Subcutaneous preadipocyte (primary cell): ENCODE data around the gene ACRV1. TPM values are rescaled to one million over a fixed set of nuclear protein-coding genes. Genes with fewer than 3 reads are reported as not detected.

ENCODE experiments used
- small RNA-seq: library from RNA; depleted of rRNA; stranded (forward); fragments of <200 nt; gene quantifications from one replicate; pipeline ENCODE3, GENCODE V24; 2012
- total RNA-seq: library from RNA; depleted of rRNA; stranded (reverse); fragments of >200 nt; gene quantifications from 2 replicates; pipeline ENCODE4 v1.2.3, GENCODE V29; 2012

ACRV1 gene, protein sequence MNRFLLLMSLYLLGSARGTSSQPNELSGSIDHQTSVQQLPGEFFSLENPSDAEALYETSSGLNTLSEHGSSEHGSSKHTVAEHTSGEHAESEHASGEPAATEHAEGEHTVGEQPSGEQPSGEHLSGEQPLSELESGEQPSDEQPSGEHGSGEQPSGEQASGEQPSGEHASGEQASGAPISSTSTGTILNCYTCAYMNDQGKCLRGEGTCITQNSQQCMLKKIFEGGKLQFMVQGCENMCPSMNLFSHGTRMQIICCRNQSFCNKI
- not detected in 2 replicates for total RNA-seq

DNA sequence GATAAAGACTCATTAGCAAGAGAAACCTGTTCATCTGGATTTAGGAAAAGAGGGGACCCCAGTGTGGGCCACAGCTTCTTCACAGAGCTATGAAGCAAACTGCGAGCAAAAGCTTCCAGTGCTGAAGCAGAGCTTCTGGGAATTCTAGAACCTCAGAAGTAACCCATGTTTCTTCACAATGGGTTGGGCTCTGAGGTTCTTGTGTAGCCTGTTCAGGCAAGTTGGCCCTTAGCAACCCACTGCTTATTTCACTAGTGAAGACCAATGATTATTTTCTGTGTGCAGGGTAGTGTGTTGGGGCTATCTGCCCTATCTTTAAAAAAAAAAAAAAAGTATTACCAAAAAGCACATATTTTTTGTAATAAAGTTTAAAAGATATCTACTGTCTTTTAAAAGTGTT lies at the start of gene ACRV1:
Gene ACRV1, minus strand, starts transcription at position 101 of the 400 bp plus-strand sequence. Its CDS starts 67 bp downstream, at position 34.

DNA sequence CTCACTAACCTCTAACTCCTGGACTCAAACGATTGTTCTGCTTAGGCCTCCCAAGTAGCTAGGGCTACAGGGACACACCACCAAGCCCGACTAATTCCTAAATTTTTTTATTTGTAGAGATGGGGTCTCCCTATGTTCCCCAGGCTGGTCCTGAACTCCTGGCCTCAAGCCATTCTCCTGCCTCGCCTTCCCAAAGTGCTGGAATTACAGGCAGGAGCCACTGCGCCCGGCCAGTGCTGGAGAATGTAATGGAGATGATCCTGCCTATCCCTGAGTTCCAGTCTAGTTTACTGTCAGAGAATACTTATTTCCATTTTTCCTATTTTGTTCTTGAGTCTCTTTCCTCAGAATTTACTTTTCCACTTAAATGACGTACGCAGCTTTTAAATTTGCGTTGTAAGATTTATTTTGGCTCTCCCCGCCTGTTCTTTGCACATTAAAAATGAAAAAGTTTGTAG lies 55.9 kb downstream of the ACRV1 start, which contains the start of gene CHEK1:
Gene CHEK1, plus strand, starts transcription at position 408 of the 458 bp plus-strand sequence. CDS start 1,606 bp downstream, outside the sequence.

Small RNA genes lying within 50 kb of the gene (small RNA-seq; reads per million reads assigned to genes)
- 0.44 reads per million, percentile 24 among the genes with 10 or more reads in this experiment for gene RNU2-35P

Other genes starting within 250 kb of the ACRV1 start
- gene FEZ1, start 184.6 kb downstream of the ACRV1 start, total RNA-seq: 46.5 and 51.8 TPM in 2 replicates
- gene EI24, start 111.4 kb downstream of the ACRV1 start, total RNA-seq: 90.4 and 106 TPM in 2 replicates
- 219 and 293 TPM in 2 replicates for gene STT3A, start 88.0 kb downstream of the ACRV1 start, total RNA-seq
- 36.0 and 45.9 TPM in 2 replicates for gene CHEK1, start 55.7 kb downstream of the ACRV1 start, total RNA-seq
- not detected in 2 replicates for gene PATE1, start 65.4 kb upstream of the ACRV1 start, total RNA-seq
- gene PATE2, start 98.0 kb upstream of the ACRV1 start, total RNA-seq: 0.20 and 0.37 TPM in 2 replicates
- not detected in 2 replicates for gene PATE3, start 107.3 kb upstream of the ACRV1 start, total RNA-seq
- not detected in 2 replicates for gene PATE4, start 152.5 kb upstream of the ACRV1 start, total RNA-seq
- gene HYLS1, start 206.8 kb upstream of the ACRV1 start, total RNA-seq: 11.0 and 12.5 TPM in 2 replicates
- 11.4 and 11.7 TPM in 2 replicates for gene PUS3, start 222.4 kb upstream of the ACRV1 start, total RNA-seq
- not detected in 2 replicates for gene DDX25, start 223.7 kb upstream of the ACRV1 start, total RNA-seq